NCI-H1436 treated with DMSO at 0.1 percent for 48 hours (cell line): ENCODE results near the gene ARID3A.
"Not testable (repeated sequence)": the region's sequence is repeated elsewhere in the genome, so short reads cannot be mapped to it uniquely, and the experiment has no call there.

ENCODE experiments used
- DNase-seq: peaks from one replicate; lab custom pipeline; 2025; lab: John Stamatoyannopoulos, UW

Gene ARID3A, protein sequence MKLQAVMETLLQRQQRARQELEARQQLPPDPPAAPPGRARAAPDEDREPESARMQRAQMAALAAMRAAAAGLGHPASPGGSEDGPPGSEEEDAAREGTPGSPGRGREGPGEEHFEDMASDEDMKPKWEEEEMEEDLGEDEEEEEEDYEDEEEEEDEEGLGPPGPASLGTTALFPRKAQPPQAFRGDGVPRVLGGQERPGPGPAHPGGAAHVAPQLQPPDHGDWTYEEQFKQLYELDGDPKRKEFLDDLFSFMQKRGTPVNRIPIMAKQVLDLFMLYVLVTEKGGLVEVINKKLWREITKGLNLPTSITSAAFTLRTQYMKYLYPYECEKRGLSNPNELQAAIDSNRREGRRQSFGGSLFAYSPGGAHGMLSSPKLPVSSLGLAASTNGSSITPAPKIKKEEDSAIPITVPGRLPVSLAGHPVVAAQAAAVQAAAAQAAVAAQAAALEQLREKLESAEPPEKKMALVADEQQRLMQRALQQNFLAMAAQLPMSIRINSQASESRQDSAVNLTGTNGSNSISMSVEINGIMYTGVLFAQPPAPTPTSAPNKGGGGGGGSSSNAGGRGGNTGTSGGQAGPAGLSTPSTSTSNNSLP

DNA sequence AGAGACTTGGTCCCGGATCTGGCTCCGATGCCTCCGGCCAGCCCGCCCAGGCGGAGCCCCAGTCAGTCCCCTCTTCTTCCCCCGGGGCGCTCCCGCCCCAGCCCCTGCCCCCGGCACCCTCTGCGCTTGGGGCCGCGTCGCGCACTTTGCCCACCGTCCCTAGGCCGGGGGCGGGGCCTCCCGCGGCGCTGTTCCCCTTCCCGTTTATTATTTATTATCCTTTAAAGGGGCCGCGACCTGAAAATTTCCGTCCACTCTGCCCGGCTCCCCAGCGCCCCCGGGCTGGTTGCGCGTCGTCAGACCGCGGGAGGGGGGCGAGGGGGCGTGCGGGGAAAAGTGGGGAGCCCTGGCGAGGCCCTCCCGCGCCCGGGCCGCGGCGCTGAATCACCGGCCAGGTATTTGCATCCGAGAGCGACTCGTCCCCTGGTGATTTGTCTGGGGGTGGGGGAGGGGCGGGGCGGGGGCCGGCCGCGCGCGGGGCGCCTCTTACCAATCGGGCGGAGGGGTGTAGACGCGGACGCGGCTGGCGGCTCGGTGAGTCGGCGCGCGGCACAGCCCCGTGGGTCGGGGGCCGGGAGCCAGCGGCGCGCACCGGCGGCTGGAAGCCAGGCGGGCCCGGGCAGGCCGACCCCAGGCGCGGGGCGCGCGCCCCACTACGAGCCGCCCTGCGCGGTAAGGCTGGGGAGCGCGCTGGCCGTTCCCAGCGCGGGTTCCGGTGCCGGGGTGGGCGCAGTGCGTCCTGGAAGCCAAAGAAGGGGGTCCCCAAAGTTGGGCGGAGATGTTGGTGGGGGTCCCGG lies at the start of gene ARID3A:
Gene ARID3A (plus strand): TSS at position 510 of the 797 bp plus-strand sequence. CDS start 3,494 bp downstream, outside the sequence.
- DNase-seq, result no peak

DNA sequence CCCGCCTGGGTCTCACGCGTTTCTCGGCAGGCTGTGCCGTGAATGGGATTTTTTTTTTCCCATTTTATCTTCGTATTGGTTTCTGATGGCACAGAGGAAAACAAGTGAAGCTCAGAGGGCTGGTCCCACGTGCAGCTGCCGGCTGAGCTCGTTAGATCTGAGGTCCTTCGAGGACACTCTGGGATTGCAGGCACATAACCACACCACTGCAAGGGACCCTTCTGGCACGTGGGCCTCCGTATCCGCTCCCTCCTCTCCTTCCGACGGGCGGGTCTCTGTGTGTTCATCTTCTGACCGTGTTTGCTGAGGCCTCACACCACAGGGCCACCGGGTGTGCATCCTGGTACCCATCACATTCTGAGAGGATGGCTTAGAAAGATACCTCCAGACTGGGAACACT lies 49.7 kb upstream of the ARID3A start:
- DNase-seq, result no peak

DNA sequence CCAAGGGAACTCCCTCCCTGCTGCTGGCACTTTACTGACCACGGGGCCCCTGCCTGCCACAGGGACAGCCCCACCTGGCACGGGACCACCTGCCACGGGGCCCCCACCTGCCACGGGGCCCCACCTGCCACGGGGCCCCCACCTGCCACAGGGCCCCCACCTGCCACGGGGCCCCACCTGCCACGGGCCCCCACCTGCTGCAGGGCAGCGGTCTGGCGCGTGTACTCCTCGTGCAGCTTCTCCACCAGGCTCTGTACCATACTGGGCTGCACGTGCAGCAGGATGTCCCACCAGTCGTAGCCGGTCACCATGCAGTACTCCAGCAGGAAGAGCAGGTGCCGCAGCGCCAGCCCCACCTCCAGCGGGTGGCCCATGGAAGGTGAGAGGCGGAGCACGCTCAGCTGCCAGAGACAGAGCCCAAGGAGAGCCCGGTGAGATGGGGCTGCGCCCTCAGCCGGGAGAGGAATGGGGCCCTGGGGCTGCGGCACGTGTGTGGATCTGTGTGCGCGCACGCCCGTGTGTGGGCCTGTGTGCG lies 49.0 kb upstream of the ARID3A start:
- DNase-seq, result no peak

DNA sequence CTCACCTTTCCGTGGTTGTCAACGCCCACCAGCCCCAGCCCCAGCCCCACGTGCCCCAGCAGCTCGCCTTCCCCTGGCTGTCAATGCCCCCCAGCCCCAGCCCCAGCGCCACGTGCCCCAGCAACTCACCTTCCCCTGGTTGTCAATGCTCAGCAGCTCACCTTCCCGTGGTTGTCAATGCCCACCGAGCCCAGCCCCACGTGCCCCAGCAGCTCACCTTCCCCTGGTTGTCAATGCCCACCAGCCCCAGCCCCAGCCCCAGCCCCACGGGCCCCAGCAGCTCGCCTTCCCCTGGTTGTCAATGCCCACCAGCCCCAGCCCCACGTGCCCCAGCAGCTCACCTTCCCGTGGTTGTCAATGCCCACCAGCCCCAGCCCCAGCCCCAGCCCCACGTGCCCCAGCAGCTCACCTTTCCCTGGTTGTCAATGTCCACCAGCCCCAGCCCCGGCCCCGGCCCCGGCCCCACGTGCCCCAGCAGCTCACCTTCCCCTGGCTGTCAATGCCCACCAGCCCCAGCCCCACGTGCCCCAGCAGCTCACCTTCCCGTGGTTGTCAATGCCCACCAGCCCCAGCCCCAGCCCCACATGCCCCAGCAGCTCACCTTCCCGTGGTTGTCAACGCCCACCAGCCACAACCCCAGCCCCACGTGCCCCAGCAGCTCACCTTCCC lies 47.7 kb upstream of the ARID3A start:
- not testable (repeated sequence) for DNase-seq

DNA sequence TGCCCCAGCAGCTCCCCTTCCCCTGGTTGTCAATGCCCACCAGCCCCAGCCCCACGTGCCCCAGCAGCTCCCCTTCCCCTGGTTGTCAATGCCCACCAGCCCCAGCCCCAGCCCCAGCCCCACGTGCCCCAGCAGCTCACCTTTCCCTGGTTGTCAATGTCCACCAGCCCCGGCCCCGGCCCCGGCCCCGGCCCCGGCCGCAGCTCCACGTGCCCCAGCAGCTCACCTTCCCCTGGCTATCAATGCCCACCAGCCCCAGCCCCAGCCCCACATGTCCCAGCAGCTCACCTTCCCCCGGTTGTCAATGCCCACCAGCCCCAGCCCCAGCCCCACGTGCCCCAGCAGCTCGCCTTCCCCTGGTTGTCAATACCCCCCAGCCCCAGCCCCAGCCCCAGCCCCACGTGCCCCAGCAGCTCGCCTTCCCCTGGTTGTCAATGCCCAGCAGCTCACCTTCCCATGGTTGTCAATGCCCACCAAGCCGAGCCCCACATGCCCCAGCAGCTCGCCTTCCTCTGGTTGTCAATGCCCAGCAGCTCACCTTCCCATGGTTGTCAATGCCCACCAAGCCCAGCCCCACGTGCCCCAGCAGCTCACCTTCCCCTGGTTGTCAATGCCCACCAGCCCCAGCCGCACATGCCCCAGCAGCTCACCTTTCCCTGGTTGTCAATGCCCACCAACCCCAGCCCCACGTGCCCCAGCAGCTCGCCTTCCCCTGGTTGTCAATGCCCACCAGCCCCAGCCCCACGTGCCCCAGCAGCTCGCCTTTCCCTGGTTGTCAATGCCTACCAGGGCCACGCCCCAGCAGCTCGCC lies 46.9 kb upstream of the ARID3A start:
- not testable (repeated sequence) for DNase-seq

DNA sequence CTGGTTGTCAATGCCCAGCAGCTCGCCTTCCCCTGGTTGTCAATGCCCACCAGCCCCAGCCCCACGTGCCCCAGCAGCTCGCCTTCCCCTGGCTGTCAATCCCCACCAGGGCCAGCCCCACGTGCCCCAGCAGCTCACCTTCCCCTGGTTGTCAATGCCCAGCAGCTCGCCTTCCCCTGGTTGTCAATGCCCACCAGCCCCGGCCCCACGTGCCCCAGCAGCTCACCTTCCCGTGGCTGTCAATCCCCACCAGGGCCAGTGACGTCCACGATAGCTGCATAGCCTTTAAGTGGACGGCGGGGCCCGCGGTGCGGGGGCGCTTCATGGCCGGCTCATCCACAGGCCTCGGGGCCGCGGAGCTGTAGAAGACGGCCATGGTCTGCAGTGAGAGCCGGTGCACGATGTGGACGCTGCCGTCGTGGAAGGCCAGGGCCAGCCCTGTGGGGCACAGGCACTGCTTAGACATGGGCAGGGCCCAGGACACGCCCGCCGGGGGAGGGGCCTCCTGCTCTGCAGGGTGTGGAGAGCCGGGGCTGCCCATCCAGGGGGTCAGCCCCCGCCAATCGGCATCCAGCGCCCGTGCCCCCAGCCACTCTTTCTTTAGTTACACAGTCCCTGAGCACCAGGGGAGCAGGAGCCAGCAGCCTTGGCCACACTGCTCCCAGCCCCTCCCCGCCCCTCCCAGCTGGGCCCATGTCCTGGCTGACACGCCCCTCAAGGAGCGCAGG lies 46.0 kb upstream of the ARID3A start:
- DNase-seq, result no peak

DNA sequence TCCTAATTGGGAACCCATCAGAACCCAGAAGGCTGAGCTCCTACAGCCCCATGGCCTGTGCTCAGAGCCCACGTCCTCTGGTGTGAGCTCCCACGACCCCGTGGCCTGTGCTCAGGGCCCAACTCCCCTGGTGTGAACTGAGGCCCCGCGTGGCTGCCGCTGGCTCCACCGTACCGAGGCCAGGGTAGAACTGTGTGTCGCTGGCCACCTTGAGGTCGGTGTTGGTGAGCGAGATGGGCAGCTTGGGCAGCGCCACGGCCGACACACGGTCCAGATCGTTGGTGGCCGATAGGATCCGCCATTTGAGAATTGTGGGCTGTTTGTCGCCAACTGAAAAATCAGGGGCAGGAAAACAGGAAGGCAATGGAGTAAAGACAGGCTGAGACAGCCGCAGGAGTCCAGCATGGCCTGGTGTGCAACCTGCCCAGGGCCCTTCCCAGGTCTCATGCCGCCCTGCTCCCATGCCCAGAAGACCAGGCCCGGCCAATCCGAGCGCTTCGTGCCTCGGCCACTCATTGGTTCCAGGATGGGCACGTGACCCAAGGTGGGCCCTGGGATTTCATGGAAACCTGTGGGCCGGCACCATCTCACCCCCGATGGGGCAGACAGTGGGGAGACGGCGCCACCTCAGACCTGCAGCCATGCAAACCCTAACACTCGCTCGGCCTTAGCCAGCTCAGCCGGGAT lies 44.3 kb upstream of the ARID3A start:
- no peak for DNase-seq

DNA sequence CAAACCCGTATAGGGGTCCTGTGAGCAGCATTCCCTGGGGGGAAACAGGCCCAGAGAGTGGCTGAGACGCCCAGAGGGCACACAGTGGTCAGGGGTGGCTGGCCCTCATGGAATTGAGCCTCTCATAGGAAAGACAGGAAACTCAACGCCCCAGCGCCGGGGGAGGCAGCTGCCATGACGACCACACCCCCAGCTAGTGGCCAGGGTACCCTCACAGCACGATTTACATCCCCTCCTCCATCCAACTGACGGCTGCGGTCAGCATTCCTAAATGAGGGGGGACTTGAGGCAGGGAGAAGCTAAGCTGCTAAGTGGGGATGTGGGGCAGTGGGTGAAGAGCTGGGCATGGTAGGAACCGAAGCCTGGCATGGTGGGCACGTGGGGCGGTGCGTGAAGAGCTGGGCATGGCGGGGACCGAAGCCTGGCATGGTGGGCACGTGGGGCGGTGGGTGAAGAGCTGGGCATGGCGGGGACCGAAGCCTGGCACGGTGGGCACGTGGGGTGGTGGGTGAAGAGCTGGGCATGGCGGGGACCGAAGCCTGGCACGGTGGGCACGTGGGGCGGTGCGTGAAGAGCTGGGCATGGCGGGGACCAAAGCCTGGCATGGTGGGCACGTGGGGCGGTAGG lies 42.9 kb upstream of the ARID3A start:
- no peak for DNase-seq

DNA sequence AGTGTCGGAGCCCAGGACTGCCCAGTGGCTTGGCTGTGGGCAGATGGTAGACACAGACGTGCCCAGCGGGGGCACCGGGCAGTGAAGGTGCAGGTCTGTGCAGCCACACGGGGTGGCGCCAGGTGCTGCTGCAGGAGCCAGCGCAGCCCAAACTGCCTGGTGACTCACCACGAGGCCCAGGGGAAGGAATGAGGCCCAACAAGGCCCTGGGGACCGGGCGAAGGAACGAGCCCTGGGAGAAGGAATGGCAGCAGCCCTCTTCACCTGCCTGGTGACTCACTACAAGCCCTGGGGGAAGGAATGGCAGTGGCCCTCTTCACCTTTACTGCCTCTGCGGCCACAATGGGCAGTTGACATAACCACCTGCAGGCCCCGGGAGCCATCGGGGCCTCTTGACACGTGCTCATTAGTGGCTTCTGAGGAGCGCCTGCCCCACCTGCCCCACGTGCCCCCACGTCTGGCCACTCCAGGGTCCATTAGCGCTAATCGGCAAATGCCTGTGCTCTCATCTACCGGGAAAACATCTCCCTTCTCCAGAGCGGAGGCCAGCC lies 42.1 kb upstream of the ARID3A start:
- no peak for DNase-seq

DNA sequence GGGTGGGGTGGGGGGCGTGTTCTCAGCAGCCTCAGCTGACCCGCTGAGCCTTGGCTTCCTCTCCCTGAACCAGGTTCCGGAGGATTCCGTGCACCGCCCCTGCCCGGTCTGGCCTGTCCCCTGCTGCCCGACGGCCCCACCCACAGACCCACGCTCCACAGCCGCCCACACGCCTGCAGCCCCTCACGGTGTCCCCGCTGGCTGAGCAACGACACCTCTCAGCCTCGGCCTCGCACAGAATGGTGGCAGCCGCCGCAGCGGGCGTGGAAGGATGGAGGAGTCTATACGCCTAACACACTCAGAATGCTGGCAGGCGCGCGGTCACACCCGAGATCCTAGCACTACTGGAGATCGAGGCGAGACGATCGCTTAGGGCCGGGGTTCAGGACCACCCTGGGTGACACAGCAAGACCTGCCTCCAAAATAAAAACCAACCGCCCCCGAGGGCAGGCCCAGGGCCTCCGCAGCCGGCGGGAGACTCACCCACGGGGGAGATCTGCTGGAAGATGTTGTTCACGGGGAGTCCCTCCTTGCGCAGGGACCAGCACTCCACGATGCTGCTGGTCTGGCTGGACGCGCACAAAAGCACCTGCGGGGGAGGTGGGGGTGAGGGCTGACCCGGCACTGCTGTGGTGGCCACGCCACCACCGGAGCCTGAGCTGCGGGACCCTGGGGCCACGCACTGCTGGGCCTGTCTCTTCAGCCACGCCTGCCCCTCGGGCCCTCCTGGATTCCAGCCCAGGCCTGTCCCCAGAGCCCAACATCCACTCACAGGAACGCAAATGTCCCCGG lies 41.2 kb upstream of the ARID3A start:
- no peak for DNase-seq

DNA sequence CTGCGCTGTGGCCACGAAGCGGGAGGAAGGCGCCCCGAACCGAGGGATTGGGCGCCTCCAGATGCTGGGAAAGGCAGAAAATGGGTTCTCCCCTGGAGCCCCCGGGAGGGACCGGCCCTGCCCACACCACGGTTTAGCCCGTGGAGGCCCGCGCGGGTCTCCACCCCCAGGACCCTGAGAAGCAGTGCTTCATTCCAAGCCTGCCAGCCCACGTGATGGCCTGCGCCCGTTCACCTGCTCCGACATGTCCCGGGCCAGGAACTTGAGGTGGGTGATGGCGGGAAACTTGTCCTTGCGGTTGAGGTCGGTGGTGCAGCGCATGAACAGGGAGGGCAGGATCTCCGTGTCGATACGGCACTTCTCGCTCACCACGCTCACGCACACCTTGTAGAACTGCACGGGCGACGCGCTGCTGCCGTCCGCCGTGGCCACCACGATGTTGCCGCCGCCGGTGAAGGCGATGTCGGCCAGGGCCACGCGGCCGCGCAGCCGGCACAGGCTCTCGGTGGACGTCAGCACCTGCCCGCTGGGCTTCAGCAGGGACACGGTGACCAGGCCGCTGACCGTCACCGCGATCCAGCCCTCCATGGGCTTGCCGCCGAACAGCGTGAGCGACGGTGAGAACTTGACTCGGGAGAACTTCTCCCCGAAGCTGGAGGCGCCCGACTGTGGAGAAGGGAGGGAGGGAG lies 40.2 kb upstream of the ARID3A start:
- no peak for DNase-seq

DNA sequence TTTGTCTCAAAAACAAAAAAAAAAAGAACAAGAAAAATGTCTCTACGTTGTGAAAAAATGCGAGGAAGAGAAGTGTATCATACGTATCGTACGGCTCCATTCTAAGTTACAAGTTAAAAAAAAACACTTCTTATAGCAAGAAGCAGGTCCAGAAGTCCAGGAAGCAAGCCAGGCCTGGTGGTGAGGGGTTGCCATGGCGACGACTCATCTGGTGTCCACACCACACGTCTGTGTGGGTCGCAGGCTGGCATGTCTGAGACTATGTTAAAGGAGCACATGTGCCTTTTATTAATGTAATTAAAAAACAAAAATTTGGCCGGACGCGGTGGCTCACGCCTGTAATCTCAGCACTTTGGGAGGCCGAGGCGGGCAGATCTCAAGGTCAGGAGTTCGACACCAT lies 38.8 kb upstream of the ARID3A start:
- DNase-seq, result no peak

DNA sequence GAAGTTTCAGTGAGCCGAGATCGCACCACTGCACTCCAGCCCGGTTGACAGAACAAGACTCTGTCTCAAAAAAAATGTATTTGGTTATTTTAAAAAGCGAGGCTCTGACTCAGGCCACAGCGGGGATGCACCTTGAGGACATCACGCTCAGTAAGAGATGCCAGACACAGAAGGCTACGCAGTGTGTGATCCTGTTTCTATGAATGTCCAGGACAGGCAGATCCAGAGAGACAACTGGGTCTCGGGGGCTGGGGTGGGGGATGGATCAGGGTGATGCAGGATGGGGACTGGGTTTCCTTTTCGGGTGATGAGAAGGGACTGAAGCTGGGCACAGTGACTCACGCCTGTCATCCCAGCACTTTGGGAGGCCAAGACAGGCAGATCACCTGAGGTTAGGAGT lies 38.2 kb upstream of the ARID3A start:
- DNase-seq, result no peak

DNA sequence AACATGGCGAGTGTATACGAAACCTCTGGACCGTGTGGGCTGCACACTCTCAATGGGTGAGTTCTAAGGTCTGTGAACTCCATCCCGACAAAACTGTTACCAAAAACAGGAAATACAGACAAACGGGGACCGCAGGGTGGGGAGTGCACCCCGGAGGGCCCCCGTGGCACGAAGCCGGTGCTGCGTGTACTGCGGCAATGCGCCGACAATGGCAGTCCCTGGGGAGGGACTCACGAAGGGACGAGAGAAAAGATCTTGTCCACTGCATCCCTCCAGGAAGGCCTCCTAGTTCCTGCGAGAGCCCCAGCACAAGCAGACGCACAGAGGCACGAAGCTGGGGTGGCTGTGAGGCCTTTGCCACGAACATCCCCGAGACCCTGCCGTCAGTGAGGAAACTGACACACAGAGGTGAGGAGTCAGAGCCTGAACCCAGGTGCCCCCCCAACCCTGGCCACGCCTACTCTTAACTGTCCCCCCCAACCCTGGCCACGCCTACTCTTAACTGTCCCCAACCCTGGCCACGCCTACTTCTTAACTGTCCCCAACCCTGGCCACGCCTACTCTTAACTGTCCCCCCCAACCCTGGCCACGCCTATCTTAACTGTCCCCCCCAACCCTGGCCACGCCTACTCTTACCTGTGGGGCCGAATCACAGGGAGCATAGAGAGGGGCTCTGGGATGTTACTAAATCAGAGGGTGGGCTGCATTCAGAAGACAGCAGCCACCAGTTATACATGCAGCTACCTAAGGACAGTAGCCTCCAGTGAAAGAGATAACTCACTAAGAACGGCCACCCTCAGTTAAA lies 37.1 kb upstream of the ARID3A start:
- no peak for DNase-seq

DNA sequence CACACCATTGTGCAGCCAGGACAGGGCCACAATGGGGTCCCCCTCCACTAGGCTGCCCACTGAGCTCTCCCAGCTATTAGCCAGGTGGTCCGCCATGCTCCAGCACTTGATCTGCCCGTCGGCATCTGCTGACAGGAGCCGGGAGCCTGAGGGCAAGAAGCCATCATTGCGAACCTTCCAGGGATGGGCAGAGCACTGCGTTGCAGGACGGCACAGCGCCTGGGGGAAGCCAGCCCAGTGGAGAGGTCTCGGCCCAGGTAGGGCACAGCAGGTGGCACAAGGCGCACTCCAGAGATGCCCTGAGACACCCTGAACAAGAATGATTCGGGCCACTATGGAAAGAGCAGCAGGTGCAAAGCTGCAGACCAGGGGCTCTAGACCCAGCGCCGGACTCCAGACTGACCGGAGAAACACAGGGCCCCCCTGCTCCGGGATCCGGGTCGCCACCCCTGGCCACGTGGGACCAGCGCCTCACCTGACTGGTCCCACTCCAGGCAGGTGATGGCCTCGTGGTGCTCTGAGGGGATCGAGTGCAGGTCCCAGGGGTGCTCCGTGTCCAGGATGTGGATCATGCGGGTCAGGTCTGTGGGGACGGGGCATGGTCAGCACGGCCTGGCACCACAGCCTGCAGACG lies 36.1 kb upstream of the ARID3A start:
- DNase-seq, result no peak

DNA sequence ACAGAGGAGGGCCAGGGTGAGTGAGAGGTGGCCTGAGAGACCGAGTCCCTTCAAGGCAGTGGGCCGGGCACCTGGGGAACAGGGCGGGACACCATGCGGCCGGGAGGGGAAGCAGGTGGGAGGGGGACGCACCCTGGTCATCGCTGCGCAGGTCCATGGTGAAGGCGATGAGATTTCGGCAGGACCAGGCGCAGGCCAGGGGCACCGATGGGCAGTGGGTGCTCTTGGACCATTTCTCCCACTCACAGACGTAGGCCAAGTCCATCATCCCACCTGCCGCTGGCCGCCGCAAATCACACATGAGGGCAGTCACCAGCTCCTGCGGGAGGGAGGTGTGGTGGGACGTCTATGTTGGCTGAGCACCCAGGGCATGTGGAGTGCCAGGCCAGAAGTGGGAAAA lies 35.0 kb upstream of the ARID3A start:
- no peak for DNase-seq
